ENCODE results near the gene MED22.

The MED22 gene

GRCh38 chr9:133349965-133350616 is 2.2 kb upstream of the MED22 start:
- no peak for TF ChIP-seq ZFP30 (CRISPR knock-in tag; IDR thresholded peaks at IDR 0.05)
- TF ChIP-seq PPARA (CRISPR knock-in tag; IDR thresholded peaks at IDR 0.05; ENCODE audit: borderline replicate concordance), result no peak
- TF ChIP-seq OSR1 (CRISPR knock-in tag; IDR thresholded peaks at IDR 0.05), result no peak
- TF ChIP-seq, protein P1, sequence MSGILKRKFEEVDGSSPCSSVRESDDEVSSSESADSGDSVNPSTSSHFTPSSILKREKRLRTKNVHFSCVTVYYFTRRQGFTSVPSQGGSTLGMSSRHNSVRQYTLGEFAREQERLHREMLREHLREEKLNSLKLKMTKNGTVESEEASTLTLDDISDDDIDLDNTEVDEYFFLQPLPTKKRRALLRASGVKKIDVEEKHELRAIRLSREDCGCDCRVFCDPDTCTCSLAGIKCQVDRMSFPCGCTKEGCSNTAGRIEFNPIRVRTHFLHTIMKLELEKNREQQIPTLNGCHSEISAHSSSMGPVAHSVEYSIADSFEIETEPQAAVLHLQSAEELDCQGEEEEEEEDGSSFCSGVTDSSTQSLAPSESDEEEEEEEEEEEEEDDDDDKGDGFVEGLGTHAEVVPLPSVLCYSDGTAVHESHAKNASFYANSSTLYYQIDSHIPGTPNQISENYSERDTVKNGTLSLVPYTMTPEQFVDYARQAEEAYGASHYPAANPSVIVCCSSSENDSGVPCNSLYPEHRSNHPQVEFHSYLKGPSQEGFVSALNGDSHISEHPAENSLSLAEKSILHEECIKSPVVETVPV (CRISPR knock-in tag; IDR thresholded peaks at IDR 0.05), result no peak
- TF ChIP-seq, protein P2, sequence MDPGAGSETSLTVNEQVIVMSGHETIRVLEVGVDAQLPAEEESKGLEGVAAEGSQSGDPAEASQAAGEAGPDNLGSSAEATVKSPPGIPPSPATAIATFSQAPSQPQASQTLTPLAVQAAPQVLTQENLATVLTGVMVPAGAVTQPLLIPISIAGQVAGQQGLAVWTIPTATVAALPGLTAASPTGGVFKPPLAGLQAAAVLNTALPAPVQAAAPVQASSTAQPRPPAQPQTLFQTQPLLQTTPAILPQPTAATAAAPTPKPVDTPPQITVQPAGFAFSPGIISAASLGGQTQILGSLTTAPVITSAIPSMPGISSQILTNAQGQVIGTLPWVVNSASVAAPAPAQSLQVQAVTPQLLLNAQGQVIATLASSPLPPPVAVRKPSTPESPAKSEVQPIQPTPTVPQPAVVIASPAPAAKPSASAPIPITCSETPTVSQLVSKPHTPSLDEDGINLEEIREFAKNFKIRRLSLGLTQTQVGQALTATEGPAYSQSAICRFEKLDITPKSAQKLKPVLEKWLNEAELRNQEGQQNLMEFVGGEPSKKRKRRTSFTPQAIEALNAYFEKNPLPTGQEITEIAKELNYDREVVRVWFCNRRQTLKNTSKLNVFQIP (CRISPR knock-in tag; IDR thresholded peaks at IDR 0.05; ENCODE audit: borderline replicate concordance, low read depth), result no peak
- TF ChIP-seq ESRRG (CRISPR knock-in tag; IDR thresholded peaks at IDR 0.05), result no peak
- no peak for TF ChIP-seq RARB (CRISPR knock-in tag; IDR thresholded peaks at IDR 0.05)
- TF ChIP-seq TCF4 (CRISPR knock-in tag; IDR thresholded peaks at IDR 0.05; ENCODE audit: borderline replicate concordance), result no peak
- TF ChIP-seq ZNF70 (CRISPR knock-in tag; IDR thresholded peaks at IDR 0.05), result no peak
- TF ChIP-seq SNAI2 (CRISPR knock-in tag; IDR thresholded peaks at IDR 0.05), result no peak
- TF ChIP-seq GLIS3 (CRISPR knock-in tag; IDR thresholded peaks at IDR 0.05), result no peak
- no peak for TF ChIP-seq CSDC2 (CRISPR knock-in tag; IDR thresholded peaks at IDR 0.05)
- TF ChIP-seq ISL1 (CRISPR knock-in tag; IDR thresholded peaks at IDR 0.05), result no peak
- TF ChIP-seq, protein P3, sequence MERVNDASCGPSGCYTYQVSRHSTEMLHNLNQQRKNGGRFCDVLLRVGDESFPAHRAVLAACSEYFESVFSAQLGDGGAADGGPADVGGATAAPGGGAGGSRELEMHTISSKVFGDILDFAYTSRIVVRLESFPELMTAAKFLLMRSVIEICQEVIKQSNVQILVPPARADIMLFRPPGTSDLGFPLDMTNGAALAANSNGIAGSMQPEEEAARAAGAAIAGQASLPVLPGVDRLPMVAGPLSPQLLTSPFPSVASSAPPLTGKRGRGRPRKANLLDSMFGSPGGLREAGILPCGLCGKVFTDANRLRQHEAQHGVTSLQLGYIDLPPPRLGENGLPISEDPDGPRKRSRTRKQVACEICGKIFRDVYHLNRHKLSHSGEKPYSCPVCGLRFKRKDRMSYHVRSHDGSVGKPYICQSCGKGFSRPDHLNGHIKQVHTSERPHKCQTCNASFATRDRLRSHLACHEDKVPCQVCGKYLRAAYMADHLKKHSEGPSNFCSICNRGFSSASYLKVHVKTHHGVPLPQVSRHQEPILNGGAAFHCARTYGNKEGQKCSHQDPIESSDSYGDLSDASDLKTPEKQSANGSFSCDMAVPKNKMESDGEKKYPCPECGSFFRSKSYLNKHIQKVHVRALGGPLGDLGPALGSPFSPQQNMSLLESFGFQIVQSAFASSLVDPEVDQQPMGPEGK (CRISPR knock-in tag; IDR thresholded peaks at IDR 0.05; ENCODE audit: borderline replicate concordance), result no peak
- ATAC-seq, result no peak

GRCh38 chr9:133348718-133349573 is 1.0 kb upstream of the MED22 start:
- no peak for ATAC-seq
- TF ChIP-seq SNAI2 (CRISPR knock-in tag; IDR thresholded peaks at IDR 0.05), result no peak
- TF ChIP-seq, protein P3 (CRISPR knock-in tag; IDR thresholded peaks at IDR 0.05; ENCODE audit: borderline replicate concordance), result no peak
- no peak for TF ChIP-seq ZNF8 (CRISPR knock-in tag; IDR thresholded peaks at IDR 0.05)
- no peak for TF ChIP-seq ISL1 (CRISPR knock-in tag; IDR thresholded peaks at IDR 0.05)
- no peak for TF ChIP-seq ARNTL (CRISPR knock-in tag; IDR thresholded peaks at IDR 0.05; ENCODE audit: borderline replicate concordance, low read depth)
- TF ChIP-seq ZNF565 (CRISPR knock-in tag; conservative IDR thresholded peaks at IDR 0.05; ENCODE audit: low read depth), result no peak
- TF ChIP-seq CSDC2 (CRISPR knock-in tag; IDR thresholded peaks at IDR 0.05), result no peak
- no peak for TF ChIP-seq ZNF70 (CRISPR knock-in tag; IDR thresholded peaks at IDR 0.05)
- TF ChIP-seq BACH2 (CRISPR knock-in tag; IDR thresholded peaks at IDR 0.05; ENCODE audit: borderline replicate concordance), result no peak
- TF ChIP-seq GLIS3 (CRISPR knock-in tag; IDR thresholded peaks at IDR 0.05), result no peak
- no peak for TF ChIP-seq PPARA (CRISPR knock-in tag; IDR thresholded peaks at IDR 0.05; ENCODE audit: borderline replicate concordance)
- TF ChIP-seq, protein P2 (CRISPR knock-in tag; IDR thresholded peaks at IDR 0.05; ENCODE audit: borderline replicate concordance, low read depth), result no peak

DNA sequence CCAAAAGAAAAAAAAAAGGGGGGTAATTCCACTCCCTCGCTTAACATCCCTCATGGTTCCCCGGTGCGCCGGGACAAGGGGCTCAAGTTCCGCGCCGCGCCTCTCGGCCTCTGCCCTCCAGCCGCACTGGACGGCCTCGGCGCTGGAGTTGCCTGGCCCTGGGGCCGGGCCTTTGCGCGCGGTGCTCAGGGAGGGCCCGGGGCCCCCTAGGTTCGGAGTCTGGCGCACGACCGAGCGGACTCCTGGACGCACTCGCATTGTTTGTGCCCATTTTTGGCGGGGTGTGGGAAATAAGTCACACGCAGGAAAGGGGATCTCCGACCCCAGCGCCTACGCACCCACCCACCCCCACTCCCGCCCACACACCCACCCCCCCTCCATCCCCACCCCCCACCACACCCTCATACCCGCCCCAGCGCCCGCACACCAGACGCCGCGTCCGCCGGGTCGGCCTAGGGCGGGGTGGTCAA is 381 bp downstream of the MED22 start:
- peak; percentile 73 for ATAC-seq
- TF ChIP-seq ZNF8 (CRISPR knock-in tag; IDR thresholded peaks at IDR 0.05) (no peak), ZNF70 (CRISPR knock-in tag; IDR thresholded peaks at IDR 0.05) (no peak), TOX (CRISPR knock-in tag; IDR thresholded peaks at IDR 0.05; ENCODE audit: borderline replicate concordance) (no peak), OSR1 (CRISPR knock-in tag; IDR thresholded peaks at IDR 0.05) (no peak), ESRRG (CRISPR knock-in tag; IDR thresholded peaks at IDR 0.05) (no peak), ZNF565 (CRISPR knock-in tag; conservative IDR thresholded peaks at IDR 0.05; ENCODE audit: low read depth) (no peak), PPARA (CRISPR knock-in tag; IDR thresholded peaks at IDR 0.05; ENCODE audit: borderline replicate concordance) (no peak), BACH2 (CRISPR knock-in tag; IDR thresholded peaks at IDR 0.05; ENCODE audit: borderline replicate concordance) (no peak), RARB (CRISPR knock-in tag; IDR thresholded peaks at IDR 0.05) (no peak)
- TF ChIP-seq, protein P2 (CRISPR knock-in tag; IDR thresholded peaks at IDR 0.05; ENCODE audit: borderline replicate concordance, low read depth), result no peak
- TF ChIP-seq, protein P3 (CRISPR knock-in tag; IDR thresholded peaks at IDR 0.05; ENCODE audit: borderline replicate concordance), result no peak
